GM12892 (cell line): ENCODE measurements around the gene PAPSS2.
A peak's percentile ranks its signal among the peaks of the same experiment; 100 is the strongest.
"Not testable (repeated sequence)": the region's sequence is repeated elsewhere in the genome, so short reads cannot be mapped to it uniquely, and the experiment has no call there.

ENCODE experiments used
- DNase-seq: peaks from one replicate; pipeline ENCODE4 v3.0.0; 2011; ENCODE audit not compliant: insufficient read length
- FAIRE-seq: peaks from 2 replicates; lab custom pipeline; 2011; peaks lifted over from hg19 to GRCh38; lab: Jason Lieb, UNC
- POLR2A ChIP-seq: IDR thresholded peaks from 2 replicates; pipeline ENCODE4 v1.6.1; 2011; ENCODE audit warnings: low read depth, low read length, control low read depth
- POLR2AphosphoS5 ChIP-seq: IDR thresholded peaks from 2 replicates; pipeline ENCODE4 v1.6.1; 2011; ENCODE audit warnings: low read depth, low read length, control low read depth
- TAF1 ChIP-seq: IDR thresholded peaks from 2 replicates; pipeline ENCODE4 v1.6.1; 2011; ENCODE audit warnings: low read depth, mild to moderate bottlenecking, control low read depth, low read length, borderline replicate concordance

The PAPSS2 gene

DNA sequence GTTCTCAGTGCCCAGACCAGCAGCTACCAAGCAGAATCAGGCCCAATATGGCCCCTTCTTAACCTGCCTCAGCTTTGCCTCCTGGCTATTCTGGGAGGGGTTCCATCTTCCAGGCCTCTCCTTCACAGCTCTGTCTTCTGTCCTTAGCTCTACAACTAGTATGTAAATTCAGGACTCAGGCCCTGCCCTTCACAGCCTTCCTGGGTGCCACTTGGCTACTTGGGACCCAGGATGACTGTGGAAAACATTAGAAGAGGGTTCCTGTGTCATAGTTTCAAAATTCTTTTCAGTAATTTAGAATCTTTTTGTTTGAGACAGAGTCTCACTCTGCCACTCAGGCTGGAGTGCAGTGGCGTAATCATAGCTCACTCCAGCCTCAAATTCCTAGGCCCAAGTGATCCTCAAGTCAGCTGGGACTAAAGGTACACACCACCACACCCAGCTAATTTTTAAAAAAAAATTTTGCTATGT lies 33.2 kb upstream of the PAPSS2 start:
- DNase-seq: no peak
- no peak for FAIRE-seq
- no peak for TF ChIP-seq POLR2AphosphoS5
- TF ChIP-seq POLR2A: no peak
- no peak for TF ChIP-seq TAF1

DNA sequence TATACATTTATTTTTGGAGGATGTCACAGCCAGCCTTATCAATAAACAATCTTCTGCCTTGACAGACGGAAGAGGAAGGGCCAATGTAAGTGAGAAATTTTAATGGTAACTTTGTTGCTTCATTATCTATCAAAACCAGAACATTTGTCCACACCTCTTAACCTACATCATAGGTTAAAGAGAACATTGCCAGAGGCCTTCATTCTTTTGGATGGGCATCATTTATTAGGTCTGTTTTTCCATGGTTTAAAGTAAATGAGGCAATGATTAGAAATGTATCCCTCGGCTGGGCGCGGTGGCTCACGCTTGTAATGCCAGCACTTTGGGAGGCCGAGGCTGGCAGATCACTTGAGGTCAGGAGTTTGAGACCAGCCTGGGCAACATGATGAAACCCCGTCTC lies 29.5 kb upstream of the PAPSS2 start:
- no peak for FAIRE-seq
- no peak for TF ChIP-seq TAF1
- TF ChIP-seq POLR2A: no peak
- no peak for TF ChIP-seq POLR2AphosphoS5
- no peak for DNase-seq

DNA sequence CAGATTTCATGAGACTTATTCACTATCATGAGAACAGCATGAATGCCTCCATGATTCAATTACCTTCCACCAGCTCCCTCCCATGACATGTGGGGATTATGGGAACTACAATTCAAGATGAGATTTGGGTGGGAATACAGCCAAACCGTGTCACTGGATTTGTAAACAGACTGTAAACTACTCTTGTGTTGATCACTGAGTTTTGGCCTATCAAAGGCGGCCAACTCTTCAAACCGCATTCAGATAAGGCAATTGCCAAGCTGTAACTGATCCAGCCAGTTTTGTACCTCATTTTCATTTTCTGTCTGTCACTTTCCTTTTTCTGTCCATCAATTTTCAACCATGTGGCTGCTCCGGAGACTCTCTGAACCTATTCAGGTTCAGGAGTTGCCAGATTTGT lies 27.2 kb upstream of the PAPSS2 start:
- FAIRE-seq (no peak), DNase-seq (no peak)
- TF ChIP-seq POLR2AphosphoS5 (no peak), POLR2A (no peak), TAF1 (no peak)

DNA sequence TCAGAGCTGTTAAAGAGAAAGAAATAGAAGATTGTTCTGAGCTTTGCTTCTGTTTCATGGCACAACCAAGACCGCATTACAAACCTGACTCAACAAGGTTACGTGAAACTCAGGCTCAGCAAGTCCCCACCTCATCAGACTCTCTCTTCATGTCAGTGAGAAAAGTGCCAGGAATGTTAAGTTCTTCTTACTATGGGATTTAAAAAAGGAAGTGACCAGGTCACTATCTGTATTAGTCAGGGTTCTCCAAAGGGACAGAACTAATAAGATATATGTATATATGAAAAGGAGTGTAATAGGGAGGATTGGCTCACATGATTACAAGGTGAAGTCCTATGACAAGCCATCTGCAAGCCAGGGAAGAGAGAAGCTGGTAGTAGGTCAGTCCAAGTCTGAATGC lies 25.4 kb upstream of the PAPSS2 start:
- no peak for FAIRE-seq
- no peak for TF ChIP-seq POLR2AphosphoS5
- TF ChIP-seq TAF1: no peak
- TF ChIP-seq POLR2A: no peak
- DNase-seq: no peak

DNA sequence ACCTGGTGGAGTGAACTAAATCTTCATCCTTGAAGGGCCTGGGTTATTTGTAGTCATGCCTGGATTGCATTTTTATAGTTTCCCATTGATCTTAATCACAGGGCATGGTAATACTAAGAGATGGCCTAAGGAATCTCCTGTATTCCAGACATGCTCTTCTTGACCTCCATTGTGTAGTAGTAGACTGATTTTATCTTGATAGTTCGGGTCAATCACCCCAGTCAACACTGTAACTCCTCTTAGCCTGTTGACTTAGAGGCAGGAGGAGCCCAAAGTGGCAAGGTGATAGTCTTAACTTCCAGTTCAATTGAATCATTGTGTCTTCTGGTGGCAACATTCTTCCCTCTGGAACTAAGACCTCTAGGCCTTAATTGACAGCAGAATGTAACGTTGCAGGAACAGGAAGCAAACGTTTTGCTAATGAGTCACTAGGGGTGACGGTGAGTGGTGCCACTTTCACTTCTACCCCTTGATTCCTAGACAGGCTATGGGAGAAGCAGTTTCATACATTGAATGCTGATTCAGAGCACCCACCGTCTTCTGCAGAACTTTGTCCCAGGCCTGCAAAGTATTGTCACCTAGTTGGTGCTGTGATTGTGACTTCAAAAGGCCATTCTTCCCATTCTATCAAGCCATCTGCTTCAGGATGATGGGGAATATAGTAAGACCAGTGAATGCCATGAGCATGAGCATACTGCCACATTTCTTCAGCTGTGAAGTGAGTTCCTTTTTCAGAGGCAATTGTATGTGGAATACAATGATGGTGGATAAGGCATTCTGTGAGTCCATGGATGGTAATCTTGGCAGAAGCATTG lies 24.0 kb upstream of the PAPSS2 start:
- TF ChIP-seq POLR2AphosphoS5: no peak
- TF ChIP-seq TAF1: no peak
- TF ChIP-seq POLR2A: no peak
- FAIRE-seq (peak; percentile 84), DNase-seq (no peak)

DNA sequence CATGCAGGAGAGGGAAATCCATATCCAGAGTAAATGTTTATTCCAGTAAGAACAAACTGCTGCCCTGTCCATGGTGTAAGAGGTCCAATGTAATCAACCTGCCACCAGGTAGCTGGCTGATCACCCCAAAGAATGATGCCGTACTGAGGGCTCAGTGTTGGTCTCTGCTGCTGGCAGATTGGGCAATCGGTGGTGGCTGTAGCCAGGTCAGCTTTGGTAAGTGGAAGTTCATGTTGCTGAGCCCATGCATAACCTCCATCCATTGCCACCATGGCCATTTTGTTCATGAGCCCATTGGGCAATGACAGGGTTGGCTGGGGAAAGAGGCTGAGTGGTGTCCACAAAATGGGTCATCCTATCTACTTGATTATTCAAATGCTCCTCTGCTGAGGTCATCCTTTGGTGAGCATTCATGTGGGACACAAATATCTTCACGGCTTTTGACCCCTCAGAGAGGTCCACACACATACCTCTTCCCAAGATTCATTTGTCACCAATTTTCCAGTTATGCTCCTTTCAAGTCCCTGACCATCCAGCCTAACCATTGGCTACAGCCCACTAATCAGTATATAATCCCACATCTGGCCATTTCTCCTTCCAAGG lies 23.3 kb upstream of the PAPSS2 start:
- no peak for FAIRE-seq

DNA sequence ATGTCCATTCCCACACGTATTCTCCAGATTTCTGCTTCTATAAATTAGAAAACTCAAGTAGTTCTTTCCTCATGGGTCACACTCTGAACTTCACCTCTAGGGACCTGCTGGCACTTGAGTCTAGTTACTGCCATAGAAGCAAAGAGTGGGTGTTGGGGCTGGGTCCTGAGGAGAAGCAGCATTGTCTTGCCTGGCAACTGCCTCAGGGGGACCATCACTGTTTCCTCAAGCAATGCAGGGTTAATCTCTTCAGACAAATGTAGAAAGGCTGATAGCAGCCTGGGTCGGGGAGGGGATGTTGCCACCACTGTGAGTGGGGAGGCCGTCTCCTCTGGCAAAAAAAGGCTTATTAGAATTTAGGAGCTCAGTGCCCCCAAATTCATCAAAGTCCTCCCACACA lies 20.2 kb upstream of the PAPSS2 start:
- TF ChIP-seq POLR2AphosphoS5 (no peak), POLR2A (no peak), TAF1 (no peak)
- FAIRE-seq (no peak), DNase-seq (no peak)

More for the DNA sequence above, 23.3 kb upstream of the PAPSS2 start:
- no peak for DNase-seq
- TF ChIP-seq POLR2A: no peak
- TF ChIP-seq TAF1: no peak
- no peak for TF ChIP-seq POLR2AphosphoS5

DNA sequence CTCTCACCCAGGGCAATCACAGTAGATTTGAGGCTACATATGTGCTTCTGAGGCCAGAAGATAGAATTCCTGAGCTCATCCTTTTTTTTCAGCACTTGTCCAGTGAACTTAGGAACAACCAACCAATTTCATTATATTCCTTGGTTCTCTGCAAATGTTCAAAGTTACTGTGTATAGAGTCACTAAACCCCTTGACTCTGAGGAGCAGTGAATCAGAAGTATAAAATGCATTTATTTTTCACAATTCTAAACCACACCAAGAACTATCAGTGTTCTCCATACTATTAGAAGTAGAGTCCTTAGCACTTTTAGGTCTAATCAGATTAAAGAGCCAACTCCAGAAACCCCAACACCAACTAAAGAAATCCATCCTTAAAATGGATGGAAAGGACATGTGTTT lies 19.6 kb upstream of the PAPSS2 start:
- DNase-seq: no peak
- no peak for TF ChIP-seq POLR2A

DNA sequence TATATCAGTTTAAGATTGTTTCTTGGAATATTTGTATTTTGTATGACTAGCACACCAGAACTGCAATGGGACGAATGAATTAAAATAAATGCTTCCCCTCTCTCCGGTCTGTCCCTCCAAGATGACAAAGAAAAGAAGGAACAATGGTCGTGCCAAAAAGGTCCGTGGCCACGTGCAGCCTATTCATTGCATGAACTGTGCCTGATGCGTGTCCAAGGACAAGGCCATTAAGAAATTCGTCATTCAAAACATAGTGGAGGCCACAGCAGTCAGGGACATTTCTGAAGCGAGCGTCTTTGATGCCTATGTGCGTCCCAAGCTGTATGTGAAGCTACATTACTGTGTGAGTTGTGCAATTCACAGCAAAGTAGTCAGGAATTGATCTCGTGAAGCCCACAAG lies 17.2 kb upstream of the PAPSS2 start:
- DNase-seq (no peak), FAIRE-seq (no peak)
- TF ChIP-seq POLR2A (no peak), POLR2AphosphoS5 (no peak), TAF1 (no peak)

More for the DNA sequence above, 19.6 kb upstream of the PAPSS2 start:
- FAIRE-seq: no peak

DNA sequence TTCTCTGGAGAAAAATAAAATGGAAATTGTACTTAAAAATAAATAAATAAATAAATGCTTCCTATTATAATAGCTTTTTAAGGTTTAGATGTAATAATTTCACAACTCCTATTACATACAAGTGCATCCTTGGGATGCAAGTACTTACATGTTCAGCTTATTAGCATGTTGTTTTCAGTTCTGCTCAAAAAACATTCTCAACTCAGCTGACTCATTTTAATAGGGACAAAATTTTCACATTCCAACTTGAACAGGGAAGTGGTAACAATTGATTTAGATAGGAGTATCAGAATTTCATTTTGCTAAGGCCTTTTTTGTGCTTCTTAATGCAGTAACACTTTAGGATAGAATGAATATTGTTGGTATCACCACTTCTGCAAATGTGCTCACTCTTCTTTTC lies 16.7 kb upstream of the PAPSS2 start:
- DNase-seq (no peak), FAIRE-seq (no peak)
- TF ChIP-seq POLR2A (no peak), POLR2AphosphoS5 (no peak), TAF1 (no peak)

DNA sequence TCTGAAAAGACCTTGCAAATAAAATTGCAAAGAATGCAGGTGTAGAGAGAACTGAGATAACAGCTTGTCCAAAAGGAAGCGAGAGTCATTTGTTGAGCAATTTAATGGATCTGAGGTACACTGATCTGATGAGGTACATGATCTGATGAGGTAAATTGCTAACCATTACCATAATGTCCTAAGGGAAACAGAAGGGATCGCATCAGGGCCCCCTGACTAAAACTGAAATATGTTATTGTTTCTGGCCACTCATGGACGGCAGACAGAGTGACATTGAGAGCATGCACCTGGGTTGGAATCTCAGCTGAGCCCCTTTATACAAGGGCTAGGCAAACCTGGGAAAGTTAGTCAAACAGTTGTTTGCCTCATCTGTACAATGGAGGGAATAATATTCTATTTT lies 15.8 kb upstream of the PAPSS2 start:
- FAIRE-seq: peak; percentile 27
- no peak for DNase-seq
- no peak for TF ChIP-seq TAF1
- TF ChIP-seq POLR2AphosphoS5: no peak
- no peak for TF ChIP-seq POLR2A

DNA sequence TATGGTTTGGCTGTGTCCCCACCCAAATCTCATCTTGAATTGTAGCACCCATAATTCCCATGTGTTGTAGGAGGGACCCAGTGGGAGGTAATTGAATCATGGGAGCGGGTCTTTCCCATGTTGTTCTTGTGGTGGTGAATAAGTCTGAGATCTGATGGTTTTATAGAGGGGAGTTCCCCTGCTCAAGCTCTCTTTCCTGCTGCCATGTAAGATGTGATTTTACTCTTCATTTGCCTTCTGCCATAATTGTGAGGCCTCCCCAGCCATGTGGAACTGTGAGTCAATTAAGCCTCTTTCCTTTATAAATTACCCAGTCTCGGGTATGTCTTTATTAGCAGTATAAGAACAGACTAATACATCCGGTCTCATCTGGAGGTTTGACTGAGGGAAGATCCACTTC lies 15.2 kb upstream of the PAPSS2 start:
- not testable (repeated sequence) for FAIRE-seq

DNA sequence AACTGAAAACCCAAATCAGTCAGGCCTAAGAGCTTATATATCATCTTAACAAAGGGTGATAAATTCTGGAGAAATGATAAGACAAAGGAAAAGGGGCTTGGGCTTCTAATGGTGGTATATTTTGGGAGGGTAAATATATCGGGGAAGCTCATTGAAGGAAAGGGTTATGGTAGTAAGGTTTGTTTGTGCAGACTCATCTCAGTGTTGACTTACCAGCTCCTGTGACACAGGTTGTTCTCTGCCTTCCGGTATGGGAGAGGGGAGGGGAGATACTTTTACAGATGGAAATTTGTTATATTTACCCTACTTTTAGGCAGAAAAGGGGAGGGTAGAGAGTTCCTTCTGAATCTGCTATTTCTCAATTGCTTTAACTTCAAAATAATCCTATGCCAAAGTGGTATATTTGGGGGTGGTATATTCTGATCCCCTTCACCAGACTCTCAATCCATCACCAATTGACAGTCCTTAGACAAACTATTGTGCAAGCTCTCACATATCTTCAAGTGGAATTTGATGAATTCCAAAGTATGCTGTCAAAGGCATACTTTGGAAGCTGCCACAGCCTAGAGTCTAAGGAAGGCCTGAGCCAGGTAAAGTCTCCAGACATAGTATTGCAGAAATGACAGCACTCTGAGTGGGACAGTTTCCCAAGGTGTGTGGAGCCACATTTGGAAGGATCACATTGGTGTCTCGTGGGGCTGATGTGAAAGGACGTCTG lies 13.3 kb upstream of the PAPSS2 start:
- TF ChIP-seq POLR2AphosphoS5: no peak
- TF ChIP-seq POLR2A: no peak
- no peak for TF ChIP-seq TAF1
- FAIRE-seq (no peak), DNase-seq (no peak)

More for the DNA sequence above, 15.2 kb upstream of the PAPSS2 start:
- DNase-seq: not testable (repeated sequence)
